RWPE2 (cell line): Measurements from ENCODE around the gene BEAN1.

Experiments
- ATAC-seq: fragments of 200-7000 bp; cut with Tn5 transposase; 3 replicates; pipeline ENCODE4 v1.9.1; 2021; ENCODE audit warnings: low read depth
- DNase-seq: peaks from one replicate; pipeline ENCODE4 v3.0.0-alpha.2; 2020; ENCODE audit warnings: low spot score
- H3K27ac ChIP-seq: fragments of 450-650 bp; 2 replicates; pipeline ENCODE4 v1.5.1; 2017; ENCODE audit warnings: mild to moderate bottlenecking; ENCODE audit not compliant: poor library complexity, severe bottlenecking
- H3K27me3 ChIP-seq: fragments of 250-450 bp; sonication (Bioruptor Pico); 2 replicates; pipeline ENCODE4 v1.5.1; 2021; ENCODE audit warnings: mild to moderate bottlenecking, moderate library complexity; ENCODE audit not compliant: insufficient read depth, poor library complexity, severe bottlenecking
- H3K36me3 ChIP-seq: fragments of 250-450 bp; sonication (Bioruptor Pico); 2 replicates; pipeline ENCODE4 v1.5.1; 2020; ENCODE audit warnings: low read depth, mild to moderate bottlenecking, moderate library complexity
- H3K4me1 ChIP-seq: fragments of 250-450 bp; sonication (Bioruptor Pico); 2 replicates; pipeline ENCODE4 v1.5.1; 2021; ENCODE audit warnings: mild to moderate bottlenecking, moderate library complexity; ENCODE audit not compliant: insufficient read depth, poor library complexity, severe bottlenecking
- H3K4me3 ChIP-seq: fragments of 250-450 bp; sonication (Bioruptor Pico); 2 replicates; pipeline ENCODE4 v1.5.1; 2021; ENCODE audit warnings: mild to moderate bottlenecking, moderate library complexity; ENCODE audit not compliant: severe bottlenecking
- H3K9me3 ChIP-seq: fragments of 250-450 bp; sonication (Bioruptor Pico); 2 replicates; pipeline ENCODE4 v1.5.1; 2021; ENCODE audit warnings: mild to moderate bottlenecking, moderate library complexity; ENCODE audit not compliant: severe bottlenecking
- TF ChIP-seq, protein P1 (sequence below): fragments of 450-650 bp; IDR thresholded peaks from one replicate; pipeline ENCODE4 v1.5.1; 2017; ENCODE audit warnings: mild to moderate bottlenecking, moderate library complexity; ENCODE audit not compliant: poor library complexity, severe bottlenecking

Gene BEAN1

DNA sequence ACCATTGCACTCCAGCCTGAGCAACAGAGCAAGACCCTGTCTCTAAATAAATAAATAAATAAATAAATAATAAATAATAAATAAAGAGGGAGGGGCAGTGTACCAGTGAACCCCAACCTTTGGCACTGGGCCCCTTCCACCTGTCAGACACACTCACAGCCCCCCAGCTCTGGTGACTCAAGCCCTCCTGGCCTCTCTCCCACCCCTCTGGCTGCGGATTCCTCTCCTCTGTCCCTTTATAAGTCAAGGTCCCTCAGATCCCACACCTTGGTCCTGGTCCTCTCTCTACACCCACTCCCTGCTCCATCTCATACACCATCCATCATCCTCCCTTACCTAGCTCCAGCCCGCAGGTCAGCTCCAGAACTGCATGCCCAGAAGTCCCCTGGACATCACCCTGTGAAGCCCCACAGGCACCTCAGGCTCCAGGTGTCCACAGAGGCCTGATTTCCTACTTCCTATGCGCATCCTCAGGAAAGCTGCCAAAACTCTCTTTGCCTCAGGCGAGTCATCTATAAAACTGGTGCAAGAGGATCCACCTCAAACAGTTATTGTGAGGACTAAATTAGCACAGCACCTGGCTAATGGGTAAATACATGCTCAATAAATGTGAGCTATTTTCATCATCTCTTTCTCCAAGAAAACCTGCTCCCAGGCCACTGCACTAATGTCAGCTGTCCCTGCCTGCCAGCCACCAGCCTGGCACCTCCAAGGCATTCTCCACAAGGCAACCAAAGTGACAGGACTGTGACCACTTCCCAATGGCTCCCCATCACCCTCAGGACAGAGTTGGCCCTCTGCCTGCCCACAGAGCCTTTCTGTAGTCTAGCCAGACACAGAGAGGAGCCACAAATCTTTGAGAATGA, 46.8 kb downstream of the BEAN1 start:
- Histone ChIP-seq H3K27me3 (no peaks in the 10 kb centered on the region), H3K4me3 (no peak overlapping the region), H3K36me3 (no peaks in the 10 kb centered on the region), H3K9me3 (no peaks in the 10 kb centered on the region), H3K27ac (no peak overlapping the region), H3K4me1 (peaks cover 17% of the 10 kb centered on the region)
- no peak for DNase-seq
- peak; percentile 43 for ATAC-seq
- TF ChIP-seq, protein P1, sequence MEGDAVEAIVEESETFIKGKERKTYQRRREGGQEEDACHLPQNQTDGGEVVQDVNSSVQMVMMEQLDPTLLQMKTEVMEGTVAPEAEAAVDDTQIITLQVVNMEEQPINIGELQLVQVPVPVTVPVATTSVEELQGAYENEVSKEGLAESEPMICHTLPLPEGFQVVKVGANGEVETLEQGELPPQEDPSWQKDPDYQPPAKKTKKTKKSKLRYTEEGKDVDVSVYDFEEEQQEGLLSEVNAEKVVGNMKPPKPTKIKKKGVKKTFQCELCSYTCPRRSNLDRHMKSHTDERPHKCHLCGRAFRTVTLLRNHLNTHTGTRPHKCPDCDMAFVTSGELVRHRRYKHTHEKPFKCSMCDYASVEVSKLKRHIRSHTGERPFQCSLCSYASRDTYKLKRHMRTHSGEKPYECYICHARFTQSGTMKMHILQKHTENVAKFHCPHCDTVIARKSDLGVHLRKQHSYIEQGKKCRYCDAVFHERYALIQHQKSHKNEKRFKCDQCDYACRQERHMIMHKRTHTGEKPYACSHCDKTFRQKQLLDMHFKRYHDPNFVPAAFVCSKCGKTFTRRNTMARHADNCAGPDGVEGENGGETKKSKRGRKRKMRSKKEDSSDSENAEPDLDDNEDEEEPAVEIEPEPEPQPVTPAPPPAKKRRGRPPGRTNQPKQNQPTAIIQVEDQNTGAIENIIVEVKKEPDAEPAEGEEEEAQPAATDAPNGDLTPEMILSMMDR: no peak

DNA sequence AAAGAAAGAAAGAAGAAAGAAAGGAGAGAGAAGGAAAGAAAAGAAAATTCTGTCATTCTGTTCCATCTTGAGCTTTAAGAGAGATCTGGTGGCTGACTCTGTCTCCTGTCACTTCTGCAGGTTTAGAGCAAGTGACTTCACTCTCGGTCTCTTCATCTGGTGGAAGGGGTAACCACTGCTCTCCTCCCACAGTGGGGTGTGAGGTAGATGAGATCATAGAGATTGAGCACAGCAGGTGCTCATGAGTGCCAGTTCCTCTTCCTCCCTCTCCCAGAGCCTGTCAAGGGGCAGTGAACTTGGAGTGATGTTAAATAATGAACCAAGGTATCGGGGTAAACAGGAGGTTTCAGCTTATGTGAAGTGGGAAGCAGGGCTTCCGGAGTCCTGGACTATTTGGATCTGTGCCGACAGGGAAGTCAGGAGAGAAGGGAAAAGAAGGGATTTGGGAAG, 47.7 kb downstream of the BEAN1 start:
- no peaks in the 10 kb centered on the region for H3K36me3 ChIP-seq
- no peak overlapping the region for H3K4me3 ChIP-seq
- H3K27me3 ChIP-seq: no peaks in the 10 kb centered on the region
- DNase-seq (no peak), ATAC-seq (no peak)
- H3K4me1 ChIP-seq: peaks cover 25% of the 10 kb centered on the region
- TF ChIP-seq, protein P1: no peak
- H3K27ac ChIP-seq: no peak overlapping the region
- no peaks in the 10 kb centered on the region for H3K9me3 ChIP-seq

DNA sequence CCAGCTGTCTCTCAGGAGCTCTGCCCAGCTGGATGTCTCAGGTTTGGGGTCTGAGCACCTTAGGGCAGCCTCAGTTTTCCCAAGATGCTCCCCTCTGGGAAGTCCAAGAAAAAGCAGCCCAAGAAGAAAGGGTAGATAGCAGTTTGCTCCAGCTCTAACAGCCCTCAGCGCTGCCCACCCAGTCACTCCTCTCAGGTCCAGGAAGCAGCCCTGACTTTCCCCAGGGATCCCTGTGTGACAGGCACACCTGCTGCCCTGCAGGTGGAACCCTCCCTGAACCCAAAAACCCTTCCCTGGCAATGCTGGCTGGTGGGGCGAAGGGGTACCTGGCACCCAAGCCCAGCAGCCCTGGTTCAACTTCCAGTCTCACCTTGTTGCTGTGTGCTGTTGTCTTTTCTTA, 48.1 kb downstream of the BEAN1 start:
- Histone ChIP-seq H3K4me1 (peaks cover 25% of the 10 kb centered on the region), H3K27me3 (no peaks in the 10 kb centered on the region), H3K36me3 (no peaks in the 10 kb centered on the region), H3K9me3 (no peaks in the 10 kb centered on the region), H3K4me3 (no peak overlapping the region), H3K27ac (no peak overlapping the region)
- TF ChIP-seq, protein P1: no peak
- ATAC-seq (no peak), DNase-seq (no peak)

DNA sequence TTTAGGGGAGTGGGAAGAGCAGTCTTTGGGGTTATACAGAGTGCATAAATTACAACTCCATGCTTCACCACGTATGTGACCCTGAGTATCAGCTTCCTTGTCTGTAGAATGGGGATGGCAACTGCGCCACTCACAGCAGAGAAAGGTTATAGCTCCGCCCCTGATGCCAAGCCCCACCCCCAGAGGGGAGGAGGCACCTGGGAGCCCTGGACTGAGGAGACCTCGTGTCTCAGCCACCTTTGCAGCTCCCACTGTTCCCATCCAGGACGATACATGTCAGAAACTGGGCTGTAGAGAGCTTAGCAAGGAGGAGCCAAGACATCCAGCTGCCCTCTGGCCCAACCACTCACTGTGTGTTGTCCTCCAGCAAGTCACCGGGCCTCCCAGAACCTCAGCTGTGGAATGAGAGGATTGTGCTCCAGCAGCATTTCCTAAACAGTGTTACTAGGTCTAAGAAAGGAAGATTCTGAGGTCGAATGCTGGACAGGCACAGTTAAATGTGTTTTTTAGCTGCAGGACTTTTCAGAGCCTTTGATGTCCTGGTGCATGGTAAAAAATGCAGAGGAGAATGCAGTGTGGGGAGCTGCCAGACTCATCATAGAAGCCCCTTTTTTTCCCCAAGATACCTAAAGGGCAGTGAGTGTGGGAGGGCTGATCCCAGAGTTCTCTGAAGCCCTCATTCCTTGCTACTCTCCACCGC, 49.4 kb downstream of the BEAN1 start:
- TF ChIP-seq, protein P1: no peak
- no peak overlapping the region for H3K4me3 ChIP-seq
- no peaks in the 10 kb centered on the region for H3K36me3 ChIP-seq
- peaks cover 20% of the 10 kb centered on the region for H3K4me1 ChIP-seq
- no peak overlapping the region for H3K27ac ChIP-seq
- H3K9me3 ChIP-seq: no peaks in the 10 kb centered on the region
- DNase-seq (no peak), ATAC-seq (no peak)
- H3K27me3 ChIP-seq: no peaks in the 10 kb centered on the region
